ENCODE data around the gene OR51I1. TPM values are rescaled to one million over a fixed set of nuclear protein-coding genes. Genes with fewer than 3 reads are reported as not detected.

The OR51I1 gene
- total and polyA plus RNA-seq, 11 donors = not detected

DNA sequence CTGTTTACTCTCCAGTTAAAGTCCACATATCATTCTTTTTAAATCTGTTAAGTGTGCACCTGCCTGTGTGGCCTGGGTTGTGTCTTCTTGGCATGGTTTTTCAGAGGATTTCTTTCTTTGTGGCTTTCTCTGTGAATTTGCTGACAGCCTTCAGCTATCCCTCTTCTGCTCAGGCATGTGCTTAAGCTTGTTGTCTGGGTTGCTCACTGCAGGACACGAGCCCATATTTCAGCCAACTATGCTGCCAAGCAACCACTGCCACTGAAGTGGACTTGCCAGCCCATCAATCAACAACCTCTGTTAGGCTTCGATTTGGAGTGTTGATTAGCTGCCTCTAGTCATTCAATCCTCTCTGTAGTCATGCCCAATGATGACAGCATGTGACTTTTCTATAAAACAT is 26.2 kb upstream of the OR51I1 start:
- WGBS, 4 donors = 36 to 57% (median 44%) methylated on average over 2 of the region's 2 CpGs
- no peak overlapping the region for H3K27ac ChIP-seq
- H3K4me3 ChIP-seq = no peak overlapping the region
- no peak for ATAC-seq
- no peaks in the 10 kb centered on the region for H3K36me3 ChIP-seq
- no peak for DNase-seq
- H3K27me3 ChIP-seq = no peaks in the 10 kb centered on the region
- TF ChIP-seq CTCF (IDR thresholded peaks at IDR 0.05) (no peak), POLR2A (IDR thresholded peaks at IDR 0.05) (no peak)
- no peaks in the 10 kb centered on the region for H3K9me3 ChIP-seq
- no peaks in the 10 kb centered on the region for H3K4me1 ChIP-seq
- intact Hi-C loops (cut with DNase I) = no loop called here

GRCh38 chr11:5460983-5461621 is 19.8 kb upstream of the OR51I1 start:
- no peak for ATAC-seq
- 86 to 90% (median 88%) methylated on average over 4 to 14 of the region's 14 CpGs for WGBS, 4 donors
- H3K4me3 ChIP-seq = no peak overlapping the region
- no peaks in the 10 kb centered on the region for H3K9me3 ChIP-seq
- no peak for TF ChIP-seq CTCF (IDR thresholded peaks at IDR 0.05)
- TF ChIP-seq POLR2A (IDR thresholded peaks at IDR 0.05) = no peak
- DNase-seq = no peak
- no peaks in the 10 kb centered on the region for H3K4me1 ChIP-seq
- intact Hi-C loops (cut with DNase I) = no loop called here
- no peaks in the 10 kb centered on the region for H3K27me3 ChIP-seq
- H3K27ac ChIP-seq = no peak overlapping the region
- H3K36me3 ChIP-seq = no peaks in the 10 kb centered on the region

DNA sequence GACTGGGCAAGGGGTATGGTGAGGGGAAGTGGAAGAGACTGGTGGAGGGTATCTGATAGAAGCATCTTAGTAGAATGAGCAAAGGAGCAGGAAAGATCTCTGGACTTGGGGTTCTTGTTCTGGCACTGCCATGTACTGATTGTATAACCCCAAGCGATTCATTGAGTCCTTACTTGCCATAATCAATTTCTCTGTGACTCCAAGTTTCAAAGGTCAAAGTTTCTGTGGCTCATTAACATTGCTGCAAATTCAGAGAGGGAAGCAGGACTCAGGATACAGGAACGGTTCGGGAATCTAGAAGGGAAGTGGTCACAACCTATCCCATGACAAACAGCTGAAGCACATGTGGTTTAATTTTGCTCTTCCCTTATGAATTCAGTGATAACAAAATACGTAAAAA is 8.1 kb upstream of the OR51I1 start:
- H3K4me1 ChIP-seq = no peaks in the 10 kb centered on the region
- DNase-seq = no peak
- TF ChIP-seq POLR2A (IDR thresholded peaks at IDR 0.05) (no peak), CTCF (IDR thresholded peaks at IDR 0.05) (no peak)
- H3K27me3 ChIP-seq = no peaks in the 10 kb centered on the region
- intact Hi-C loops (cut with DNase I) = no loop called here
- 78 to 82% (median 80%) methylated on average over 4 of the region's 4 CpGs for WGBS, 4 donors
- H3K4me3 ChIP-seq = no peak overlapping the region
- ATAC-seq = no peak
- no peaks in the 10 kb centered on the region for H3K9me3 ChIP-seq
- H3K36me3 ChIP-seq = no peaks in the 10 kb centered on the region
- no peak overlapping the region for H3K27ac ChIP-seq

- Histone ChIP-seq H3K27ac (no peak within 1 kb of the TSS), H3K9me3 (no peaks in the 10 kb centered on the region), H3K4me3 (no peak within 1 kb of the TSS), H3K36me3 (no peaks in the 10 kb centered on the region), H3K27me3 (no peaks in the 10 kb centered on the region), H3K4me1 (no peaks in the 10 kb centered on the region)
- ATAC-seq = no peak
- no peak for TF ChIP-seq CTCF (IDR thresholded peaks at IDR 0.05)
- no peak for TF ChIP-seq POLR2A (IDR thresholded peaks at IDR 0.05)
- intact Hi-C loops (cut with DNase I) = no loop called here
- WGBS, 4 donors = 88 to 94% (median 90%) methylated on average over 2 of the region's 2 CpGs
- DNase-seq = no peak
Measured at GRCh38 chr11:5449023-5449422, 7.7 kb upstream of the OR51I1 start, which contains the start of gene OR51I2. Gene OR51I2, plus strand, starts transcription at chr11:5449323. Its CDS starts 4,166 bp downstream, at chr11:5453489.
